MV-4-11 (cell line): ENCODE results near the gene CMTM7.
"Not testable (repeated sequence)": the region's sequence is repeated elsewhere in the genome, so short reads cannot be mapped to it uniquely, and the experiment has no call there.

Source experiments
- DNase-seq: peaks from one replicate; lab custom pipeline; 2025; lab: John Stamatoyannopoulos, UW

CMTM7 gene

GRCh38 chr3:32383136-32383711 is 8.4 kb upstream of the CMTM7 start:
- DNase-seq, result no peak

DNA sequence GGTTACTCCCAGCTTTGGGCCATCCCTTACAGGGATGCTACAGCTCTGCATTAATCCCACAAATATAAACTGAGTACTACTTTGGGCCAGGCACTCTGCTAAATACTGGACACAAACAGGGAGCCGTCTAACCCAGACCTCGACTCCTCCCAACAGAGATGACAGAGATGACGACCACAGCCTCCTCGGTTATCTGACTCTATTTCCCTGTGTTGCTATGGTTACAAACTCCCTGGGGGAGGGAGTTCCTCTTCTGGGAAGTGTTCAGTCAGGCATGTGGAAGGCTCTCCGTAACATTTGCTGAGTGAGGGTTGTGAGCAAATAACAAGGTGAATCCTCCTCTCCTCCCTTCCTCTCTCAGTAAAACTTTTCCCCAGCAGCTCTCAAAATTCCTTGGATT is 6.7 kb upstream of the CMTM7 start:
- DNase-seq, result peak; percentile 21

DNA sequence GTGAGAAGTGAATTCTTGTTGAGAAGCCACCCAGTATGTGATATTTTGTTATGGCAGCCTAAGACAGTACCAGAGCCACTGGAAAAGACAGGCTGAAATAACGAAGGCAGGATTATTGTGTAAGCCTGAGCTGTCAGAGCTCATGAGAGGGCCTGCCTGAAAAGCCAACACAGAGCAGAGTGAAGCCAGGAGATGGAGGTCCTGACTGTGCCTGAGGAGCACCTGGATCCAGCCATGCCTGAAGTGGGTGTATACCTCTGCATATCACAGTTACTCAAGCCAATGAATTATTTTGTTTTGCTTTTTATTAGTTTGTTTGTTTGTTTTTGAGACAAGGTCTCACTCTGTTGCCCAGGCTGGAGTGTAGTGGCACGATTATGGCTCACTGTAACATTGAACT is 4.1 kb upstream of the CMTM7 start:
- DNase-seq, result no peak

- not testable (repeated sequence) for DNase-seq
Measured at GRCh38 chr3:32389577-32389976, 2.1 kb upstream of the CMTM7 start.

GRCh38 chr3:32392536-32393302 is 1.1 kb downstream of the CMTM7 start:
- no peak for DNase-seq

GRCh38 chr3:32395496-32395895 is 3.8 kb downstream of the CMTM7 start:
- no peak for DNase-seq

DNA sequence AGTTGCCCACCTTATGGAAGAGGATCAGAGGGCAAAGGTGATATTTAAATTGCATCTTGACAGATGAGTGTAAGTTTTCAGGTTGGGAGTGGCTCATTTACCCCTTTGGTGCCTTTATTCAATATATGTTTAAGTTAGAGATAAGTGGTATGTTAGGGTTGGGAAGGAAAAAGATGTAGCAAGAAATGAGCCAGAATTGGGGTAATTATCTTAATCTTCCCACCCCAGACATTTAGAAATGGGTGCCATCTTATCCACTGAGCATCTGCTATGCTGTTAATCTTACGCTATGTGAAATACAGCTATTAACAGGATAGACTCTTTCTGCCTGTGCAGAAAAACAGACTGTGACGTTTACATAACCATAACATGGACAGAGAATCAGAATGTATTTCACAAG is 6.3 kb downstream of the CMTM7 start:
- no peak for DNase-seq

- DNase-seq, result peak; percentile 75
Measured at GRCh38 chr3:32398531-32398930, 6.9 kb downstream of the CMTM7 start.

GRCh38 chr3:32399030-32399620 is 7.5 kb downstream of the CMTM7 start:
- DNase-seq, result peak; percentile 57

GRCh38 chr3:32401126-32401525 is 9.5 kb downstream of the CMTM7 start:
- DNase-seq, result no peak

DNA sequence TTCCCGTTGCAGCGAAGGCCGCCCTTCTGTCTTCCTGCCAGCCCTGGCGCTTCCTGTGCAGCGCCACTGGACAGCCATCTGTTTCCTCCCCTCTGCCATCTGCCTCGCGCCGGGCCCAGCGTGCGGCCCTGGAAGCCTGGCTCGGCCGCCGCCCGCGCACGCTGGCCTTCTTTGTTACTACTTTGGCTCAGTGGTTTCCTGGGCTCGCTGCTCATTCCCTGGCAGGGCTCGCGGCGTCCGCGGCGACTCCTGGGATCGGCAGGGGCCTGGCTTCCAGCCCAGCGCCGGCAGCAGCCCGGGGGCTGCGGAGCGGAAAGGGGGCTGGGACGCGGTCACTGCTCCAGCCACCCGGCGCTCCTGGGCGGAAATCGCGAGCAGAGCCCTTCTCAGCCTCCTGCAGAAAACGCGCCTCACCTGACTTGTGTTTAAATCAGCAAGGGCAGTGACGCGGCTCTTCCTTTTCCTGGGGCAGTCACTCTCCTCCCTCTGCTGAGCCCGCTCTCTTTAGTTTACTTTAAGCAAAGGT is 10.0 kb downstream of the CMTM7 start:
- peak; percentile 45 for DNase-seq

GRCh38 chr3:32403663-32404062 is 12.0 kb downstream of the CMTM7 start:
- DNase-seq, result no peak

- DNase-seq, result no peak
Measured at GRCh38 chr3:32404714-32405113, 13.1 kb downstream of the CMTM7 start.

DNA sequence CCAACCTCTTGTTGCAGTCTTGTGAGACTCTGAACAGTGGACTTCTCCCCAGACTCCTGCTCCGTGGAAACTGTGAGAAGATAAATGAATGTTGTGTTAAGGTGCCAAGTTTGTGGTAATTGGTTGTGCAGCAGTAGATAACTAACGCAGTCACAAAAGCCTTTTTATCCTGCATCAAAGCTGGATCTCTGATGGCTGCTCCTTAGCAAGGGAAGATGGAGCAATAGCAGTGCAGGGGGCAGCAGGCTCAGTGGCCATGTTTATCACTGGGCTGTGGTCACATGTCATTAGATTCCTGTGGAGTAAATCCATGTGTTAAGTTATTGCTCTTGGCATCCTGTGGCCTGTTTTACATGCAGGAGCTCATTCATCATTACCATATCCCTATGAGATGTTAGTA is 13.5 kb downstream of the CMTM7 start:
- DNase-seq, result no peak

- no peak for DNase-seq
Measured at GRCh38 chr3:32405711-32406323, 14.2 kb downstream of the CMTM7 start.

GRCh38 chr3:32406486-32407408 is 15.1 kb downstream of the CMTM7 start:
- peak; percentile 91 for DNase-seq

DNA sequence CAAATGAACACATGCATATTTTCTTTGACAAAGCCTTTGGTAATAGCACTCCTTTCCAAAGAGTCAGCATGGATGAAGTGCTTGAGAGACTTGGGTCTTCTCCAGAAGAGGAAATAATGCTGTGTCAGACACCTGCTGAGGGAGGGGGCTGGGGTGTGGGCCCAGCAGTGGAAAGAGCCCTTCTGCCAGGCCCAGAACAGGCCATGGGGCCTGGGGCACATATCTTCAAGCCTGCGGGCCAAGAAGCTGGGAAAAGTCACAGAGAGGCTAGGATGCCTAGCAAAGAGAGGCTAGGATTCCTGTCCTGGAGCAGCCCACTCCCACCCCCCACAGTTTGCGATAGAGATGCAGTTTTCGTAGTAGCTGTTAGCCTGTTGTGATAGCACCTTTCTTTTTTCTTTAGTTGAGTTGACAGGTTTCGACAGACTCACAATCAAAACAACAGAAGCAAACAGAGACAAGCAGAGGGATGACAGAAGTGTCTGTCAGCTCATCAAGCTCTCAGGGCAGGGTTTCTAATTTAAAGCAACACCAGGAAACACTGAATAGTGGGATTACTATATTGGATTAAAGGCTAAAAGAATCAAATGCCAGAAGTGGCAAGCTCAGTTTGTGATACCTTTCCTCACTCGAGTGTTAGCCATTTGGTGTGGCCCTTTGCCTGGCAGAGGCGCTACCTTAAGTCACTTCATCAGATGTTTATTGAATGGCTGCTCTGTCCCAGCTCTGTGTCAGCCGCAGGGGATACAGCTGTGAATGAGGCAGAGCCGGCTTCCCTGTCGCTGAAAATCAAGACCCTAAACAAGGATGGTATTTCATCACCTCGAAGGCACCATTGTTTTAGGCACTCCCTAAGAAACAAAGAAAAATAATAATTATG is 19.0 kb downstream of the CMTM7 start:
- DNase-seq, result no peak

- no peak for DNase-seq
Measured at GRCh38 chr3:32411442-32411841, 19.8 kb downstream of the CMTM7 start.

DNA sequence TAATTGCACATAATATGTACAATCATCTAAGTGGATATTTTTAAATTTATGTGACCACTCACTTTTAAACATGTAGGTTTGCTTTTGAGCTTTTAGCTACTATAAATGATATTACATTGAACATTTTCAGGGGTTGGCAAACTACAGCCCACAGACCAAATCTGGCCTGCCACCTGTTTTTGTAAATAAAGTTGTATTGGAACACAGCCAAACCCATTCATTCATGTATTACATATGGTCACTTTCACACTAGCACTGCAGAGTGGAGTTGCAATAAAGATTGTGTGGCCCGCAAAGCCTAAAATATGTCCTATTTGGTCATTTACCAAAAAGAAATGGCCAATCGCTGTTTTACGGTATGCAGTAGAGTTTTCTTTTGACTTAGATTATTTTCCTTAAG is 21.2 kb downstream of the CMTM7 start:
- DNase-seq, result no peak

GRCh38 chr3:32413845-32414521 is 22.3 kb downstream of the CMTM7 start:
- no peak for DNase-seq
